ENCODE results near the gene RHOA.
"Not testable (repeated sequence)": the region's sequence is repeated elsewhere in the genome, so short reads cannot be mapped to it uniquely, and the experiment has no call there.

Gene RHOA

GRCh38 chr3:49410846-49411534 lies 786 bp downstream of the RHOA start:
- no peak for DNase-seq

GRCh38 chr3:49410066-49410845 lies 1.5 kb downstream of the RHOA start:
- no peak for DNase-seq

GRCh38 chr3:49406571-49407565 lies 4.9 kb downstream of the RHOA start:
- DNase-seq, result no peak

GRCh38 chr3:49405570-49405969 lies 6.2 kb downstream of the RHOA start:
- not testable (repeated sequence) for DNase-seq

GRCh38 chr3:49403891-49404290 lies 7.9 kb downstream of the RHOA start:
- no peak for DNase-seq

GRCh38 chr3:49401766-49402165 lies 10.0 kb downstream of the RHOA start:
- DNase-seq, result no peak

GRCh38 chr3:49399461-49399860 lies 12.3 kb downstream of the RHOA start:
- DNase-seq, result no peak

- DNase-seq, result no peak
Measured at GRCh38 chr3:49397470-49397869, 14.3 kb downstream of the RHOA start.

GRCh38 chr3:49391310-49391709 lies 20.5 kb downstream of the RHOA start:
- DNase-seq, result not testable (repeated sequence)

GRCh38 chr3:49389297-49389696 lies 22.5 kb downstream of the RHOA start:
- no peak for DNase-seq

- no peak for DNase-seq
Measured at GRCh38 chr3:49388289-49388820, 23.4 kb downstream of the RHOA start.

- DNase-seq, result no peak
Measured at GRCh38 chr3:49387721-49388120, 24.1 kb downstream of the RHOA start.

GRCh38 chr3:49386056-49386756 lies 25.6 kb downstream of the RHOA start:
- no peak for DNase-seq

GRCh38 chr3:49385617-49386016 lies 26.2 kb downstream of the RHOA start:
- DNase-seq, result no peak

- no peak for DNase-seq
Measured at GRCh38 chr3:49383387-49383786, 28.4 kb downstream of the RHOA start.

- no peak for DNase-seq
Measured at GRCh38 chr3:49378249-49378895, 33.4 kb downstream of the RHOA start.

- no peak for DNase-seq
Measured at GRCh38 chr3:49377483-49377882, 34.3 kb downstream of the RHOA start.

- DNase-seq, result no peak
Measured at GRCh38 chr3:49371946-49372345, 39.8 kb downstream of the RHOA start.

- no peak for DNase-seq
Measured at GRCh38 chr3:49370585-49371290, 41.0 kb downstream of the RHOA start.

- no peak for DNase-seq
Measured at GRCh38 chr3:49362561-49362960, 49.2 kb downstream of the RHOA start.

GRCh38 chr3:49359623-49360022 lies 52.2 kb downstream of the RHOA start:
- no peak for DNase-seq

Measured in T1000 (cell line).